Stimulated activated CD4-positive, alpha-beta T cell treated with anti-CD3 and anti-CD28 coated beads, TNF-alpha, amount 100 ng/mL, for 48 hours (primary cell): Measurements from ENCODE around the gene BMPER.

ENCODE experiments used
- DNase-seq, 3 donors: peaks; one replicate each; pipeline ENCODE4 v3.0.0-alpha.2; 2020; ENCODE audit warnings: low read depth in 3 of 3

BMPER gene

DNA sequence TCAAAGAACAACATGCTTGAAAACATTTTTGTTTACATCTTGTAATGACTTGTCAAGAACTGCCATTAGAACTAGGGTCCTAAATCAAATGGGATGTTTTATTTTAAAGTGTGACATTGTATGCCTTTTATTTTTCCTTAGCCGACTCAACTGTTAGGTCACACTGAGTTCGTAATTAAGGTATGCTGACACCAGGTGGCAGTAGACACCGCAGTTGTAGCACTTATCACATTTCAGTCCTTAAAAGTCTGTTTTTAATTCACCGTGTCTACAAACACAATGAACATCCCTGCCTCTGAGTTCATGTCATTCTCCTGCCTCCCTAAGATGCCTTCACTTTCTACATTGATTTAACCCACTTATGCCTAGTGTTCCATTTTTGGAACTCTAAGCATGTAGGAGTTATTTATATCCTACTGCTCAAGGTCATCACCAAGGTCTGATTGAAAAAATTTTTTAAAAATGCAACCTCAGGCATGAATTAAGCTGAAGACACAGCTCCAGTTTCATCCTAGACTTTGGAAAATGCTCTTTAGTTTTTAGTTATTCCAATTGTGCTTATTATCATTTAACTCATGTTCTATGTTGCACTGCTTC is 186.1 kb downstream of the BMPER start:
- DNase-seq: peak in 1 of 3 donors; percentile 2

- DNase-seq: no peak
Measured at GRCh38 chr7:34093276-34093675, 187.9 kb downstream of the BMPER start.

- DNase-seq: no peak
Measured at GRCh38 chr7:34096198-34096651, 190.9 kb downstream of the BMPER start.

- DNase-seq: no peak
Measured at GRCh38 chr7:34096777-34097176, 191.4 kb downstream of the BMPER start.

DNA sequence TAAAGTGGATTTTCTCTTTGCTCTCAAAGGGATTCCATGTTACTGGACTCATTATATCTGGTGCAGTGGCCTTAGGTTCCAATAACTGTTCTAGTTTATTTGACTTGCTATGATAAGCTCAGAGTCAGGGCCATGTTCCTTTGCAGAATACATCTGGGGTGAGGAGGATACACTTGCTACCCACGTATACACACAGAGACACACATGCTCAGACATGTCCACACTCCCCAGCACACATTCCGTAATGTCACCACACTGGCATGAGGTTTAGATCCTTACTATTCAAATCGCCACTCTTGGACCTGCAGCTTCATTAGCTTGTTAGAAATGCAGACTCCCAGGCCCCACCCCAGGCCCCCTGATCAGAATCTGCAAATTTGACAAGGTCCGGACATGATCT is 195.3 kb downstream of the BMPER start:
- no peak for DNase-seq

DNA sequence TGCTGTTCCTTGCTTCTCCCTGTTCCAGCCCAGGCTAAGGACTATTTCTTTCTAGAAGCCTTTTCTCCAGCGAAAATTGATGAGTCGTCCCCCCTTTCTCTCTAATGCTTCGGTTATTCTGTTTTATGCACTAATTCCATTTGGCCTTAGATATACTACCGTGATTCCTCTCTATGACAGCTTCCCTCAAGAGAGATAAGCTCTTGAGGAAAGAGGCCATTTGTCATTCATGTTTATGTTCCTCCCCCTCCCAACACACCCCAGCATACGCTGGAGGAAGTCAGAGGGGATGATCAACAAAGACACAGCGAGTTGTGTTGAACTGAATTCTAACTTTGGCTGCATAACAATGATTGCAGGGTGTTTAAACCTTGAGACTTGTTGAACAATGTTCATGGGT is 198.8 kb downstream of the BMPER start:
- DNase-seq: no peak

DNA sequence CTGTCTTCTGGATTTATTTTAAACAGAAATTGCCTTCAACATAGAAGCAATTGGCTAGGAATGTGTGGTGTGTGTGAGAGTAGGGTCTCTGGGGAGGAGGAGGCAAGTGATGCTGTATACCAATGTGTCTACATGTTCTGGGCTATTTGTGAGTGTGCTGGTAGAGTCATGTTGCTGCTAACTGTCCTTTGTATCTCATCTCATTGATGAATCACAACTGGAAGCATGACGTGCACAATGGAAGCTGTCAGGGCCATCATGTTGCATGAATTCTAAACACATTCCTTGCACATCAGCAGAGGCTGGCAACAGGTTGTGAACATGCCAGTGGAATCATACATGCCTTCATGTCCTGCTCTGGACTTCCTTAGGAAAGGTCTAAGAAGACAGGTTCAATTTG is 199.7 kb downstream of the BMPER start:
- no peak for DNase-seq

- no peak for DNase-seq
Measured at GRCh38 chr7:34107276-34107675, 201.9 kb downstream of the BMPER start.

DNA sequence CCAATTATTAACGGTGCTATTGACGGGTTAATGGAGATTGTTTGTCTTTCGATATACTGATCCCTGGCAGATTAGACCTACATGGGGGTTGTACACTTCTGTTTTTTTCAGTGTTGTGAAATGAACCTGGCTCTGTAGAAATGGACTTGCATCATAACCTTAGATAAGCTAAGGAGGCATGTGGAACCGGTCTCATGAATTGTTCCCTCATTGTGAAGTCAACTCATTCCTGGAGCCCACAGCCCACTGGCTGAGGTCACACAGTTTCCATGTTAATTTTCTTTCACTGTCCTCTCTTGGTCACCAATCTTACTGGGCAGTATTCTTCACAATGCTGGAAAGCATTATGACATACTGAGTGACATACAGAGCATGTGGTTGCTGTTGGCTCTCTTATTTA is 202.8 kb downstream of the BMPER start:
- DNase-seq: no peak

GRCh38 chr7:34109936-34110780 is 204.8 kb downstream of the BMPER start:
- no peak for DNase-seq

DNA sequence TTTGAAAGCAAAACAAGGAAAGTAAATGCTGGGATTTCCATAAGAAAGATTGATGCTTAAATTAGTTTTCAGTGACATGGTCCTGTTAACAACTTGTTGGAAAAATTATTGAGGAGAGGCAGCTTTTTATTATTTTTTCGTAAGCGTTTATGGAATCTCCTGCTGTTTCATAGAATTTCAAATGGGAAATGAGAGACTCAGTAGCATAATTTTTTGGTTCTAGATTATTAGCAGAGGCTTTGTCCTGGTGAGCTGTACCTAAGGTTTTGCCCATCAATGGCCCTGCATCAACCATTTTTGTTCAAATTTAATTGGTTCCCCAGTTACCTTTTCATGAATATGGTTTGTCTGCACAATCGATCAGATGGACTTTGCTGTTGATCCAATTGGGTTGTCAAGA is 205.7 kb downstream of the BMPER start:
- DNase-seq: no peak

DNA sequence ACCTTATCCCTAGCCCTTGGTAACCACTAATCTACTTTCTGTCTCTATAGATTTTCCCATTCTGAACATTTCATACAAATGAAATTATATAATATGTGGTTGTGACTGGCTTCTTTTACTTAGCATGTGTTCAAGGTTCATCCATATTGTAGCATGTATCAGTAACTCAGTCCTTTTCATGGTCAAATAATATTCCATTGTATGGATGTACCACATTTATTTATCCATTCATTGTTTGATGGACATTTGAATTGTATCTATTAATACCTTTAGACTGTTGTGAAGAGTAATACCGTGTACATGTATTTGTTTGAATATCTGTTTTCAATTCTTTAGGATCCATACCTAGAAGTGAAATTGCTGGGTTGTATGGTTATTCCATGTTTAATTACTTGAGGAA is 210.2 kb downstream of the BMPER start:
- DNase-seq: no peak

GRCh38 chr7:34117573-34117972 is 212.2 kb downstream of the BMPER start:
- no peak for DNase-seq

- DNase-seq: no peak
Measured at GRCh38 chr7:34121366-34121765, 216.0 kb downstream of the BMPER start.

- no peak for DNase-seq
Measured at GRCh38 chr7:34123316-34123715, 218.0 kb downstream of the BMPER start.

GRCh38 chr7:34124765-34125164 is 219.4 kb downstream of the BMPER start:
- DNase-seq: no peak

- no peak for DNase-seq
Measured at GRCh38 chr7:34128762-34129161, 223.4 kb downstream of the BMPER start.

DNA sequence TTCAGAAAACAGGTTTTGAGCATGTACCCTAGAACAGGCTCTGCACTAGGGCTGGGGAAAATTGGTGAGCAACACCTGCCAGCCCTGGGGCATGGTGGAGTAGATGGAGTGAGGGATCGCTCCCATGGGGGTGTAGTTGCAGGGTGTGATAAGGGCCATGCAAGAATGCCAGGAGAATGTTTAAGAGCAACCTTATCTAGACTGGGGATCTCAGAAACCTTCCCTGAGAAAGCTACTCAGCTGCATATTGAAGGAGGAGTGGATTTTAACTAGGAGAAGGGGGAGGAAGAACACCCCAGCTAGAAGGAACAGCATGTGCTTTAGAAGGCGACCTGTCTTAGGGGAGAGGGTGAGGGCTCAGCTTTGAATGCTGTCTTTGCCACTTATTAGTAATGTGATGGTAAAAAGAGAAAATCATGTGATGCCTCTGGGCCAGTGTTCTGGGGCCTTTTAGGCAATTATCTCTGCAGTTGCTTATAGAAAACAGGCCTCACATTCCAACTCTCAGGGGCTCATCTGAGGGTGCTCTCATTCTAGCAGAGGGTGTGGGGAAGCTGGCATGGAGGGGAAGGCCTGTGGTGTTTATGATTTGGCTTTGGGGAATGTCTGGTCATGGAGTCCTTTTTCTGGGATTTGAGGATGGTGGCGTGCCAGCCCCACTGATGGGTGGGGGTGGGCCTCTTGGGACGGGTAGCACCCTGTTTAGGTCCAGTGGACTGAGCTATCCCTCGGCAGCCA is 225.4 kb downstream of the BMPER start:
- no peak for DNase-seq

GRCh38 chr7:34131371-34131770 is 226.0 kb downstream of the BMPER start:
- no peak for DNase-seq

- no peak for DNase-seq
Measured at GRCh38 chr7:34133356-34133982, 228.1 kb downstream of the BMPER start.

- no peak for DNase-seq
Measured at GRCh38 chr7:34133983-34134782, 228.8 kb downstream of the BMPER start.
